ENCODE data around the gene MPP3. TPM values are rescaled to one million over a fixed set of nuclear protein-coding genes. Genes with fewer than 3 reads are reported as not detected.

The MPP3 gene
- total RNA-seq, 1 experiment from 2014 or later, result 11.3 TPM

DNA sequence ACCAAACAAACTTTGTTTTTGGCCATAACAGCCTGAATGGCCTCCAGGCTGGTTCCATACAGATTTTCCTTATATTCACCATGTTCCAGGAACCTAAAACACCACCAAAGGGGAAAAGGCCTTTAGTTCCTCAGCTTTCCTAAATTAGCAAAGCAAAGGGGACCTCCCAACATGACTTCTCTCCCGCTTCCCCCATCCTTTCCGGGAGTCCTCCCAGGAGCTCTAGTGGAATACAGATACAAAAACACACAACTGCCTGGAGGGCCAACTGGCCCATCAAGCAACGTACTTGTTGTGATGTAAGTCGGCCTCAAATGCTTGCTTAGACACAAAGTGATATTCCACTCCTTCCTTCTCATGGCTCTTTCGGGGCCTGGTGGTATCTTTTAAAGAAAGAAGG lies 22.1 kb downstream of the MPP3 start:
- no peak for DNase-seq (ENCODE audit: low spot score)
- Mint-ChIP-seq H3K4me1 (peaks cover 24% of the 10 kb centered on the region), H3K36me3 (peaks cover 10% of the 10 kb centered on the region), H3K27ac (0 out of 2 replicates have a peak overlapping the region, but pooled peaks have one; percentile 50), H3K4me3 (no peak overlapping the region), H3K27me3 (ENCODE audit: low read depth) (no peaks in the 10 kb centered on the region), H3K9me3 (no peaks in the 10 kb centered on the region)
- ChIA-PET POLR2A (no interaction called here), CTCF (interaction anchor here (0.5 to 1.5 kb wide), 2 partner anchors 36 to 55 kb away, joined by 3 to 9 read pairs; no protein-coding TSS in a partner anchor)
- ATAC-seq, result no peak
- TF ChIP-seq MXD4 (CRISPR knock-in tag; IDR thresholded peaks at IDR 0.05; ENCODE audit: borderline replicate concordance), result no peak
- TF ChIP-seq ATF1 (CRISPR knock-in tag; IDR thresholded peaks at IDR 0.05), result no peak
- TF ChIP-seq, protein P1, sequence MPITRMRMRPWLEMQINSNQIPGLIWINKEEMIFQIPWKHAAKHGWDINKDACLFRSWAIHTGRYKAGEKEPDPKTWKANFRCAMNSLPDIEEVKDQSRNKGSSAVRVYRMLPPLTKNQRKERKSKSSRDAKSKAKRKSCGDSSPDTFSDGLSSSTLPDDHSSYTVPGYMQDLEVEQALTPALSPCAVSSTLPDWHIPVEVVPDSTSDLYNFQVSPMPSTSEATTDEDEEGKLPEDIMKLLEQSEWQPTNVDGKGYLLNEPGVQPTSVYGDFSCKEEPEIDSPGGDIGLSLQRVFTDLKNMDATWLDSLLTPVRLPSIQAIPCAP (CRISPR knock-in tag; IDR thresholded peaks at IDR 0.05), result no peak
- no peak for TF ChIP-seq RELA (CRISPR knock-in tag; IDR thresholded peaks at IDR 0.05; ENCODE audit: borderline replicate concordance)

DNA sequence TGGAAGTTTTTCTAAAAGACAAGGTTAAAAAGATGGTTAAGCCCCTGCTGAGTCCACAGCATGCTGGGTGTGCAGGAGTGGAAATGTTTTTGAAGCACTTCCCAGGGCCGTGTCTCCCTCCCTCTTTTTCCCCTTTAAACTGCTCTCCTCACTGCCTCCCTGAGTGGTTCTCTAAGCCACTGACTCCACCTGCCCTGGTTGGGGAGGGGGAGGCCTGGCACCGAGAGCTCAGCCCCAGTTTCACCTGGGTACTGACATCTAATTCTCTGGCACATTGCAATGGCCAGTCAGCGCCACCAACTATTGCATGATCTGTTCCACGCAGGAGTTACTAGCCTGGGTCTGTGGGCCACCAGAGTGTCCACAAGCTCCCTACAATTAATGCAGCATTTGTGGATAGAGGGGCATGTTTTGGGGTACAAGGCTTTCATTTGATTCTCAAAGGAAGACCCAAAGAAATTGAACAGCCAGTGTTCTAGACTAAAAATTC lies 22.7 kb downstream of the MPP3 start:
- DNase-seq (ENCODE audit: low spot score) (no peak), ATAC-seq (no peak)
- ChIA-PET POLR2A (no interaction called here), CTCF (interaction anchor here (1.5 kb wide), 1 partner anchor 36 kb away, joined by 9 read pairs; no protein-coding TSS in a partner anchor)
- no peak overlapping the region for H3K27ac Mint-ChIP-seq
- H3K27me3 Mint-ChIP-seq (ENCODE audit: low read depth), result no peaks in the 10 kb centered on the region
- peaks cover 24% of the 10 kb centered on the region for H3K4me1 Mint-ChIP-seq
- no peak overlapping the region for H3K4me3 Mint-ChIP-seq
- peaks cover 10% of the 10 kb centered on the region for H3K36me3 Mint-ChIP-seq
- TF ChIP-seq NR3C1 (CRISPR knock-in tag; conservative IDR thresholded peaks at IDR 0.05; ENCODE audit: low read depth) (no peak), ZNF121 (CRISPR knock-in tag; IDR thresholded peaks at IDR 0.05) (no peak), FOXJ3 (CRISPR knock-in tag; IDR thresholded peaks at IDR 0.05; ENCODE audit: borderline replicate concordance) (no peak)
- peaks cover 2% of the 10 kb centered on the region; the same call in 1 of the 2 replicates for H3K9me3 Mint-ChIP-seq

DNA sequence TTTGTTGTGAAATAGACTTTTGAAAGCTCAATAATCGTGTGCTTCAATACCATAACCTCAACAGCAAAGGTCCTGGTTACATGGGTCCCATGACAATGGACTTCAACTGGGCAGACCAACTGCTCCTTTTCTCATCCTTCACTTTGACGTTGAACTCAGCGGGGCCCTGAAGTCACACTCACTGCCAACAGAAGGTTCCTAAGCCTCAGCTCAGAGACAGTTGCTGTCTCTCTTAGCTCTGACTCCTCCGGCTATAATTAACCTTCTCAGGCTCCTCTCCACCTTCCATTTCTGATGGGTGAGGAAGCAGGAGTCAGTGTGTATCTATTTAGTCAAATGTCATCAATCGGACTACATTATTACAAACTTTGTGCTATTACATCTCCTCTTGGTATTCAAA lies 23.8 kb downstream of the MPP3 start:
- ATAC-seq (no peak), DNase-seq (ENCODE audit: low spot score) (no peak)
- H3K27me3 Mint-ChIP-seq (ENCODE audit: low read depth), result no peaks in the 10 kb centered on the region
- H3K4me1 Mint-ChIP-seq, result peaks cover 31% of the 10 kb centered on the region
- peaks cover 4% of the 10 kb centered on the region; the same call in 1 of the 2 replicates for H3K9me3 Mint-ChIP-seq
- ChIA-PET POLR2A (no interaction called here), CTCF (interaction anchor here (1.4 kb wide), 1 partner anchor 37 kb away, joined by 5 read pairs; no protein-coding TSS in a partner anchor)
- TF ChIP-seq ELF4 (CRISPR knock-in tag; IDR thresholded peaks at IDR 0.05; ENCODE audit: low read depth) (no peak), NR1H2 (CRISPR knock-in tag; IDR thresholded peaks at IDR 0.05) (no peak), NR2C2 (CRISPR knock-in tag; IDR thresholded peaks at IDR 0.05) (no peak), NR3C1 (CRISPR knock-in tag; conservative IDR thresholded peaks at IDR 0.05; ENCODE audit: low read depth) (no peak), MYBL2 (CRISPR knock-in tag; IDR thresholded peaks at IDR 0.05) (no peak), ZNF396 (CRISPR knock-in tag; IDR thresholded peaks at IDR 0.05; ENCODE audit: borderline replicate concordance) (no peak), ZBTB21 (CRISPR knock-in tag; IDR thresholded peaks at IDR 0.05; ENCODE audit: borderline replicate concordance) (no peak), ZNF423 (CRISPR knock-in tag; IDR thresholded peaks at IDR 0.05) (no peak)
- TF ChIP-seq, protein P2, sequence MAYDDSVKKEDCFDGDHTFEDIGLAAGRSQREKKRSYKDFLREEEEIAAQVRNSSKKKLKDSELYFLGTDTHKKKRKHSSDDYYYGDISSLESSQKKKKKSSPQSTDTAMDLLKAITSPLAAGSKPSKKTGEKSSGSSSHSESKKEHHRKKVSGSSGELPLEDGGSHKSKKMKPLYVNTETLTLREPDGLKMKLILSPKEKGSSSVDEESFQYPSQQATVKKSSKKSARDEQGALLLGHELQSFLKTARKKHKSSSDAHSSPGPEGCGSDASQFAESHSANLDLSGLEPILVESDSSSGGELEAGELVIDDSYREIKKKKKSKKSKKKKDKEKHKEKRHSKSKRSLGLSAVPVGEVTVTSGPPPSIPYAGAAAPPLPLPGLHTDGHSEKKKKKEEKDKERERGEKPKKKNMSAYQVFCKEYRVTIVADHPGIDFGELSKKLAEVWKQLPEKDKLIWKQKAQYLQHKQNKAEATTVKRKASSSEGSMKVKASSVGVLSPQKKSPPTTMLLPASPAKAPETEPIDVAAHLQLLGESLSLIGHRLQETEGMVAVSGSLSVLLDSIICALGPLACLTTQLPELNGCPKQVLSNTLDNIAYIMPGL (CRISPR knock-in tag; IDR thresholded peaks at IDR 0.05), result no peak
- TF ChIP-seq, protein P3, sequence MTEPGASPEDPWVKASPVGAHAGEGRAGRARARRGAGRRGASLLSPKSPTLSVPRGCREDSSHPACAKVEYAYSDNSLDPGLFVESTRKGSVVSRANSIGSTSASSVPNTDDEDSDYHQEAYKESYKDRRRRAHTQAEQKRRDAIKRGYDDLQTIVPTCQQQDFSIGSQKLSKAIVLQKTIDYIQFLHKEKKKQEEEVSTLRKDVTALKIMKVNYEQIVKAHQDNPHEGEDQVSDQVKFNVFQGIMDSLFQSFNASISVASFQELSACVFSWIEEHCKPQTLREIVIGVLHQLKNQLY (CRISPR knock-in tag; IDR thresholded peaks at IDR 0.05), result no peak
- TF ChIP-seq, protein P1 (CRISPR knock-in tag; IDR thresholded peaks at IDR 0.05), result no peak
- TF ChIP-seq, protein P4, sequence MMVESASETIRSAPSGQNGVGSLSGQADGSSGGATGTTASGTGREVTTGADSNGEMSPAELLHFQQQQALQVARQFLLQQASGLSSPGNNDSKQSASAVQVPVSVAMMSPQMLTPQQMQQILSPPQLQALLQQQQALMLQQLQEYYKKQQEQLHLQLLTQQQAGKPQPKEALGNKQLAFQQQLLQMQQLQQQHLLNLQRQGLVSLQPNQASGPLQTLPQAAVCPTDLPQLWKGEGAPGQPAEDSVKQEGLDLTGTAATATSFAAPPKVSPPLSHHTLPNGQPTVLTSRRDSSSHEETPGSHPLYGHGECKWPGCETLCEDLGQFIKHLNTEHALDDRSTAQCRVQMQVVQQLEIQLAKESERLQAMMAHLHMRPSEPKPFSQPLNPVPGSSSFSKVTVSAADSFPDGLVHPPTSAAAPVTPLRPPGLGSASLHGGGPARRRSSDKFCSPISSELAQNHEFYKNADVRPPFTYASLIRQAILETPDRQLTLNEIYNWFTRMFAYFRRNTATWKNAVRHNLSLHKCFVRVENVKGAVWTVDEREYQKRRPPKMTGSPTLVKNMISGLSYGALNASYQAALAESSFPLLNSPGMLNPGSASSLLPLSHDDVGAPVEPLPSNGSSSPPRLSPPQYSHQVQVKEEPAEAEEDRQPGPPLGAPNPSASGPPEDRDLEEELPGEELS (CRISPR knock-in tag; IDR thresholded peaks at IDR 0.05), result no peak
- TF ChIP-seq, protein P5, sequence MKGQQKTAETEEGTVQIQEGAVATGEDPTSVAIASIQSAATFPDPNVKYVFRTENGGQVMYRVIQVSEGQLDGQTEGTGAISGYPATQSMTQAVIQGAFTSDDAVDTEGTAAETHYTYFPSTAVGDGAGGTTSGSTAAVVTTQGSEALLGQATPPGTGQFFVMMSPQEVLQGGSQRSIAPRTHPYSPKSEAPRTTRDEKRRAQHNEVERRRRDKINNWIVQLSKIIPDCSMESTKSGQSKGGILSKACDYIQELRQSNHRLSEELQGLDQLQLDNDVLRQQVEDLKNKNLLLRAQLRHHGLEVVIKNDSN (CRISPR knock-in tag; IDR thresholded peaks at IDR 0.05), result no peak
- H3K27ac Mint-ChIP-seq, result no peak overlapping the region
- no peak overlapping the region for H3K4me3 Mint-ChIP-seq
- peaks cover 10% of the 10 kb centered on the region for H3K36me3 Mint-ChIP-seq
